Activated CD8-positive, alpha-beta T cell treated with anti-CD3 and anti-CD28 coated beads, Interleukin-2, amount 10 ng/mL, durations not matched to agents 7 days and 5 days (primary cell): ENCODE data around the gene ARHGAP23. TPM values are rescaled to one million over a fixed set of nuclear protein-coding genes. Genes with fewer than 3 reads are reported as not detected.
"Not testable (repeated sequence)": the region's sequence is repeated elsewhere in the genome, so short reads cannot be mapped to it uniquely, and the experiment has no call there.

Source experiments
- ATAC-seq: fragments of 150-1000 bp; cut with Tn5 transposase; one replicate; pipeline ENCODE4 v1.10.0; 2021; ENCODE audit warnings: moderate library complexity
- CTCF ChIA-PET: fragments of 350-600 bp; sonication (Branson Sonifier 250); formaldehyde crosslinking; loops from one replicate; lab custom pipeline; 2021; ENCODE audit warnings: antibody characterized with exemption; lab: Charles Lee
- POLR2A ChIA-PET: fragments of 350-600 bp; sonication (Branson Sonifier 250); formaldehyde crosslinking; loops from one replicate; lab custom pipeline; 2021; ENCODE audit warnings: antibody characterized with exemption; lab: Charles Lee
- DNase-seq: peaks from one replicate; pipeline ENCODE4 v3.0.0-alpha.2; 2020
- H3K27ac Mint-ChIP-seq: one replicate; pipeline ENCODE4 v1.8.0; 2021; ENCODE audit warnings: mild to moderate bottlenecking, mixed read lengths
- H3K27me3 Mint-ChIP-seq: one replicate; pipeline ENCODE4 v1.8.0; 2021; ENCODE audit warnings: low read depth, mixed read lengths
- H3K36me3 Mint-ChIP-seq: one replicate; pipeline ENCODE4 v1.8.0; 2021; ENCODE audit warnings: low read depth, mixed read lengths
- H3K4me1 Mint-ChIP-seq: one replicate; pipeline ENCODE4 v1.8.0; 2021; ENCODE audit warnings: low read depth, mixed read lengths
- H3K4me3 Mint-ChIP-seq: one replicate; pipeline ENCODE4 v1.8.0; 2021; ENCODE audit warnings: mild to moderate bottlenecking, mixed read lengths
- H3K9me3 Mint-ChIP-seq: one replicate; pipeline ENCODE4 v1.8.0; 2022; ENCODE audit warnings: mixed read lengths; ENCODE audit not compliant: insufficient read depth
- total RNA-seq, 2 experiments: library from RNA; stranded (reverse); gene quantifications; one replicate each; pipeline ENCODE4 v1.2.3, GENCODE V29; 2021

The ARHGAP23 gene
- total RNA-seq, 2 experiments from 2014 or later: 0.24 to 0.47 TPM

DNA sequence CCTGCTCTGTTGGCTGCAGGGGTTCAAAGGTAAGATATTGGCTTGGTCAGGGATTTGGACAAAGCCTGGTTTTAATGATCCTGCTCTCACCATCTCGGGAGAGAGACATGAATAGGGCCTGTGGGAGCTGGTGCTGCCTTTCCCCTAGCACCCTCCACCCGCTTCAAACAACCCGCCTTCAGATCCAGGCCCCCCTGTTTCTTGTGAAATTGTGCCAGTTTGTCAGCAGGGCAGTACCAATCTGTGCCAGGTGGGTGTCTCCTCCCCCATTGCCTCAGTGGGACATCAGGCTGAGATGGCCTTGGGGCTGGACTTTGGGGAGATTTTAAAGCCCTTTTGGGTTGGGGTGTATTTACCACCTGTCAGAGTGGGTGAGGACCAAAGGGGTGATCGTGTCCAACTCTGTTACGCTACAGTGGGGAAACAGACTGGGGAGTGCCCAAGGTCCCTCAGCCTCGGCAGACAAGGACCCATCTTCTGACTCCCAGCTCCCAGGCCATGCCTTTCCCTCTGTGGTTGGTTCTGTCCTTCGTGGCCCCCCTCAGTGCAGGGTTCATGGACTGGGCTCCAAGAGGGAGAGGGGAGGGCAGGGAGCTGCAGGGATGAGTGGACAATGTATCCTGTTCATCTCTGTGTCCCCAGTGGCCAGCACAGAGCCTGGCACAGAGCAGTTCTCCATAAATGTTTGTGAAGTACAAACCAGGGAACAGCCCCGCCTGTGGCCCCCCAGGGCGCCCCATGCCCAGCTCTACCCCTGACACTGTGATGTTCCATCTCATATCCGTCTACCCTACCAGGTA lies 3.3 kb downstream of the ARHGAP23 start:
- peaks cover 27% of the 10 kb centered on the region for H3K27me3 Mint-ChIP-seq
- ATAC-seq: no peak

GRCh38 chr17:38434178-38434665 lies 6.0 kb downstream of the ARHGAP23 start:
- CTCF ChIA-PET: interaction anchor here (0.7 to 1.6 kb wide), 2 partner anchors 11 to 29 kb away, joined by 3 to 8 read pairs; no protein-coding TSS in a partner anchor
- H3K27ac Mint-ChIP-seq: no peak overlapping the region

More for the DNA sequence above, 3.3 kb downstream of the ARHGAP23 start:
- no peak overlapping the region for H3K27ac Mint-ChIP-seq
- no peak overlapping the region for H3K4me3 Mint-ChIP-seq
- peaks cover 5% of the 10 kb centered on the region for H3K4me1 Mint-ChIP-seq
- no peaks in the 10 kb centered on the region for H3K36me3 Mint-ChIP-seq
- POLR2A ChIA-PET: no interaction called here
- no peak for DNase-seq
- H3K9me3 Mint-ChIP-seq: no peaks in the 10 kb centered on the region
- CTCF ChIA-PET: no interaction called here

GRCh38 chr17:38435795-38436194 lies 7.5 kb downstream of the ARHGAP23 start:
- no peaks in the 10 kb centered on the region for H3K36me3 Mint-ChIP-seq
- CTCF ChIA-PET: no interaction called here

More at GRCh38 chr17:38434178-38434665, 6.0 kb downstream of the ARHGAP23 start:
- Mint-ChIP-seq H3K4me1 (no peaks in the 10 kb centered on the region), H3K4me3 (no peak overlapping the region), H3K9me3 (no peaks in the 10 kb centered on the region), H3K27me3 (peaks cover 18% of the 10 kb centered on the region), H3K36me3 (no peaks in the 10 kb centered on the region)
- no peak for ATAC-seq
- POLR2A ChIA-PET: no interaction called here
- no peak for DNase-seq

DNA sequence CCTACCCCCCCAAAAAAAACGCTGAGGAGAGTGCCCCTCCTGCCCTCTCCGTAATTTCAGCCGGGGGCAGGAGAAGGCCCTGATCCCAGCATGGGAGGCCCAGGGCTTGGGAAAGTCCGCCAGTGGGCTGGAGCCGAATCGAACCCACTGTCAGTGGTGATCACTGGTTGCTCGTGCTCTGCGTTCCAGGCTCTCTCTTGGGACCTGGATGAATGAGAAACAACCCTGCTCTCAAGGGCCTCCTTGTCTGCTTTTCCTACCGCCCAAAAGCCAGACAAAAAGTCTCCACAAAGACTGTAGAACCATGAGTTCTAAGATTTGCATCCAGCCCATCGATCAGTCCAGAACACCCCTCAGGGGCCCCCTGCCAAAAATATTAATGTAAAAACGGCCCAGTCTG lies 8.1 kb downstream of the ARHGAP23 start:
- DNase-seq: no peak
- no peaks in the 10 kb centered on the region for H3K27me3 Mint-ChIP-seq
- no peak for ATAC-seq
- no peaks in the 10 kb centered on the region for H3K36me3 Mint-ChIP-seq
- H3K27ac Mint-ChIP-seq: no peak overlapping the region
- H3K9me3 Mint-ChIP-seq: no peaks in the 10 kb centered on the region
- ChIA-PET CTCF (no interaction called here), POLR2A (interaction anchor here (0.6 kb wide), 1 partner anchor 160 kb away, joined by 5 read pairs; no protein-coding TSS in a partner anchor)
- H3K4me1 Mint-ChIP-seq: no peaks in the 10 kb centered on the region
- no peak overlapping the region for H3K4me3 Mint-ChIP-seq

More at GRCh38 chr17:38435795-38436194, 7.5 kb downstream of the ARHGAP23 start:
- DNase-seq: no peak
- Mint-ChIP-seq H3K27me3 (peaks cover 4% of the 10 kb centered on the region), H3K9me3 (no peaks in the 10 kb centered on the region), H3K4me3 (no peak overlapping the region), H3K27ac (no peak overlapping the region), H3K4me1 (no peaks in the 10 kb centered on the region)
- POLR2A ChIA-PET: interaction anchor here (0.6 kb wide), 1 partner anchor 160 kb away, joined by 5 read pairs; no protein-coding TSS in a partner anchor
- ATAC-seq: no peak

DNA sequence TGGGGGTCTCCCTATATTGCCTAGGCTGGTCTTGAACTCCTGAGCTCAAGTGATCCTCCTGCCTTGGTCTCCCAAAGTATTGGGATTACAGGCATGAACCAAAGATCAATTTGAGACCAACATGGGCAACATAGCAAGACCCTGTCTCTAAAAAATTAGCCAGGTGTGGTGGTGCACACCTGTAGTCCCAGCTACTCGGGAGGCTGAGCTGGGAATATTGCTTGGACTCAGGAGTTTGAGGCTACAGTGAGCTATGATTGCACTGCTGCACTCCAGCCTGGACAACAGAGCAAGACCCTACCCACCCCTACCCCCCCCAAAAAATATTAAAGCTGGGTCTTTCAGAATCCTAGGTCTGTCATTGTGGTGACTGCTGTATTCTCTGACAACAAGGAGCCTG lies 9.0 kb downstream of the ARHGAP23 start:
- ATAC-seq, H3K36me3 Mint-ChIP-seq, H3K27ac Mint-ChIP-seq, POLR2A ChIA-PET, H3K9me3 Mint-ChIP-seq, H3K4me1 Mint-ChIP-seq, DNase-seq, H3K4me3 Mint-ChIP-seq, H3K27me3 Mint-ChIP-seq: not testable (repeated sequence)
- CTCF ChIA-PET: interaction anchor here (0.8 kb wide), 1 partner anchor 14 kb away, joined by 3 read pairs; no protein-coding TSS in a partner anchor

- CTCF ChIA-PET: no interaction called here
- H3K9me3 Mint-ChIP-seq: no peaks in the 10 kb centered on the region
These were observed 11.2 kb downstream of the ARHGAP23 start for GRCh38 chr17:38439436-38439835.

GRCh38 chr17:38440614-38441397 lies 12.5 kb downstream of the ARHGAP23 start:
- Mint-ChIP-seq H3K36me3 (no peaks in the 10 kb centered on the region), H3K4me1 (peaks cover 4% of the 10 kb centered on the region), H3K27me3 (peaks cover 3% of the 10 kb centered on the region), H3K9me3 (no peaks in the 10 kb centered on the region), H3K4me3 (no peak overlapping the region), H3K27ac (no peak overlapping the region)
- DNase-seq (no peak), ATAC-seq (no peak)
- CTCF ChIA-PET: no interaction called here
- POLR2A ChIA-PET: no interaction called here

More at GRCh38 chr17:38439436-38439835, 11.2 kb downstream of the ARHGAP23 start:
- Mint-ChIP-seq H3K27ac (no peak overlapping the region), H3K36me3 (no peaks in the 10 kb centered on the region), H3K4me3 (no peak overlapping the region), H3K4me1 (peaks cover 4% of the 10 kb centered on the region), H3K27me3 (peaks cover 3% of the 10 kb centered on the region)
- no peak for DNase-seq
- no peak for ATAC-seq
- POLR2A ChIA-PET: interaction anchor here (1.8 kb wide), 1 partner anchor 12 kb away, joined by 3 read pairs; no protein-coding TSS in a partner anchor

GRCh38 chr17:38441429-38442061 lies 13.3 kb downstream of the ARHGAP23 start:
- peaks cover 4% of the 10 kb centered on the region for H3K4me1 Mint-ChIP-seq

DNA sequence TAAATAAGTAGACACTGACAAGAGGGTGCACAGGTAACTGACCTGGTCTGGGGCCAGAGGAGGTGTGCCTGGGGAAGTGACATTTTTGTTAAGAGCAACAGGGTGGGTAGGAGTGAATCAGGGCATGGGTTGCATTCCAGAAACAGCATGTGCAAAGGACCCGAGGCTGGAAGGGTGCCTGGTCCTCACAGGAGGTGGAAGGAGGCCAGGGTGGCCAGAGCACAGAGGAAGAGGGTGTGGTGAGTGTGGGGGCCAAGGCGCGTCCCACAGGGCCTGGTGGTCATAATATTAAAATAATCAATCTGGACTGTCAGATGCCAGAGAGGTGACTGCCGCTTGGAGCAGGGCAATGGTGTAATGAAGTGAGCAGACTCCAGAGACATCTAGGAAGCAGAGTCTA lies 14.3 kb downstream of the ARHGAP23 start:
- peaks cover 4% of the 10 kb centered on the region for H3K4me1 Mint-ChIP-seq
- POLR2A ChIA-PET: no interaction called here
- no peaks in the 10 kb centered on the region for H3K36me3 Mint-ChIP-seq
- H3K9me3 Mint-ChIP-seq: no peaks in the 10 kb centered on the region
- DNase-seq: no peak
- no peak overlapping the region for H3K27ac Mint-ChIP-seq
- ATAC-seq: no peak
- H3K4me3 Mint-ChIP-seq: no peak overlapping the region
- CTCF ChIA-PET: no interaction called here
- H3K27me3 Mint-ChIP-seq: peaks cover 3% of the 10 kb centered on the region

More at GRCh38 chr17:38441429-38442061, 13.3 kb downstream of the ARHGAP23 start:
- Mint-ChIP-seq H3K9me3 (no peaks in the 10 kb centered on the region), H3K27ac (no peak overlapping the region), H3K36me3 (no peaks in the 10 kb centered on the region), H3K4me3 (no peak overlapping the region), H3K27me3 (peaks cover 3% of the 10 kb centered on the region)
- no peak for ATAC-seq
- CTCF ChIA-PET: no interaction called here
- DNase-seq: no peak
- POLR2A ChIA-PET: no interaction called here

GRCh38 chr17:38443356-38444031 lies 15.2 kb downstream of the ARHGAP23 start:
- no peak overlapping the region for H3K4me3 Mint-ChIP-seq
- peaks cover 4% of the 10 kb centered on the region for H3K4me1 Mint-ChIP-seq
- ChIA-PET POLR2A (no interaction called here), CTCF (interaction anchor here (0.6 to 1.0 kb wide), 5 partner anchors 11 to 225 kb away, joined by 3 to 4 read pairs (median 3); no protein-coding TSS in a partner anchor)
- H3K9me3 Mint-ChIP-seq: no peaks in the 10 kb centered on the region
- DNase-seq: no peak
- H3K27me3 Mint-ChIP-seq: peaks cover 3% of the 10 kb centered on the region
- ATAC-seq: no peak
- H3K27ac Mint-ChIP-seq: no peak overlapping the region
- no peaks in the 10 kb centered on the region for H3K36me3 Mint-ChIP-seq

DNA sequence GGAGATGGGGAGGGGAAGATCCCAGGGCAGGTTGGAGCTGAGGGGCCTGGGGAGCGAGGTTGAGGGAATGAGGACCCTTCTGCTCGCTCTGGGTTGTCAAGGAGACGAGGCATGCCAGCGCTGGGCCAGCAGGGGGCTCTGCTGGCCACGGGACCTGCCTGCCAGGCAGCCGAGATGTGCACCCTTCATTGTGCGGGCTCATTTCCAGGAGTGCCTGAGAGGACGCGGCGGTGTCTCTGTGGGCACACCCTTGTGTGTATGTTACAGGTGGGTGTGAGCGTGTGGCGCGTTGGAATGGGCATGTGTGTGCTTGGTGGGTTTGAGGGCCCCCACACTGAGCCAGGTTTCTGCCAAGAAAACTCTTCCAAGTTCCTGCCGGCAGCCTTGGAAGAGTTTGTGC lies 15.9 kb downstream of the ARHGAP23 start:
- Mint-ChIP-seq H3K4me3 (no peak overlapping the region), H3K27ac (no peak overlapping the region), H3K27me3 (peaks cover 3% of the 10 kb centered on the region), H3K9me3 (no peaks in the 10 kb centered on the region), H3K36me3 (no peaks in the 10 kb centered on the region), H3K4me1 (peaks cover 4% of the 10 kb centered on the region)
- peak; percentile 70 for DNase-seq
- ChIA-PET CTCF (interaction anchor here (1.0 kb wide), 1 partner anchor 19 kb away, joined by 3 read pairs; no protein-coding TSS in a partner anchor), POLR2A (no interaction called here)
- peak; percentile 89 for ATAC-seq
